Tibial nerve (tissue), 4 donors: ENCODE data around the gene ATXN7L3B. TPM values are rescaled to one million over a fixed set of nuclear protein-coding genes. Genes with fewer than 3 reads are reported as not detected.

Experiments used
- DNase-seq, 2 donors: peaks; one replicate each; pipeline ENCODE4 v3.0.0-alpha.2; 2019; ENCODE audit warnings: low spot score in 2 of 2
- H3K27ac ChIP-seq, 4 donors: fragments of 200-600 bp; sonication (generic) in 3 of 4; one replicate each; pipeline ENCODE4 v1.5.1; 2017 to 2019; ENCODE audit warnings: mild to moderate bottlenecking in 1 of 4
- H3K27me3 ChIP-seq, 2 donors: fragments of 200-600 bp; sonication (generic) in 1 of 2; one replicate each; pipeline versions ENCODE4 v1.5.1 to v1.6.0; 2017 to 2019
- H3K36me3 ChIP-seq, 3 donors: fragments of 200-600 bp; sonication (generic); one replicate each; pipeline ENCODE4 v1.5.1; 2018 to 2019
- H3K4me1 ChIP-seq, 4 donors: fragments of 200-600 bp; sonication (generic) in 3 of 4; one replicate each; pipeline ENCODE4 v1.5.1; 2017 to 2019
- H3K4me3 ChIP-seq, 4 donors: fragments of 200-600 bp; sonication (generic) in 3 of 4; one replicate each; pipeline ENCODE4 v1.5.1; 2017 to 2019; ENCODE audit warnings: mild to moderate bottlenecking in 1 of 4, moderate library complexity in 1 of 4
- H3K9me3 ChIP-seq, 4 donors: fragments of 200-600 bp; sonication (generic) in 3 of 4; one replicate each; pipeline ENCODE4 v1.5.1; 2017 to 2019
- CTCF ChIP-seq, 5 experiments: fragments of 200-600 bp in 3 of 5; fragments of 450-650 bp in 2 of 5; sonication (generic) in 3 of 5; IDR thresholded peaks; one replicate each; pipeline ENCODE4 v1.5.1; 2016 to 2019; ENCODE audit warnings: antibody characterized with exemption in 5 of 5, mild to moderate bottlenecking in 3 of 5, moderate library complexity in 2 of 5
- EP300 ChIP-seq, 2 donors: sonication (generic); formaldehyde crosslinking; IDR thresholded peaks; one replicate each; pipeline ENCODE4 v1.6.1; 2017; ENCODE audit warnings: antibody characterized with exemption in 2 of 2, mild to moderate bottlenecking in 1 of 2
- POLR2A ChIP-seq, 2 donors: fragments of 450-650 bp; IDR thresholded peaks; one replicate each; pipeline ENCODE4 v1.6.1; 2017; ENCODE audit warnings: antibody characterized with exemption in 2 of 2, mild to moderate bottlenecking in 2 of 2, moderate library complexity in 2 of 2
- WGBS, 2 donors: methylation state at CpG; one replicate each; pipeline ENCODE4 v1.1.5; 2018; 5-methylcytosine and 5-hydroxymethylcytosine counted together
- total RNA-seq, 4 donors: library from RNA; depleted of rRNA; stranded (reverse); fragments of >200 nt; gene quantifications; one replicate each; pipeline ENCODE4 v1.1.0, GENCODE V29; 2016

The ATXN7L3B gene
- total RNA-seq, 4 donors from 2014 or later: 15.3 to 22.0 (median 18.5) TPM

- 58 to 61% methylated on average over 4 of the region's 4 CpGs for WGBS, 2 donors
- peak overlapping the region in 1 of 4 donors; percentile 15 for H3K27ac ChIP-seq
- peaks cover 0 to 11% (median 0%) of the 10 kb centered on the region in 4 donors for H3K4me1 ChIP-seq
- no peaks in the 10 kb centered on the region for H3K27me3 ChIP-seq
- no peaks in the 10 kb centered on the region for H3K9me3 ChIP-seq
- H3K4me3 ChIP-seq: no peak overlapping the region
- TF ChIP-seq POLR2A (IDR thresholded peaks at IDR 0.05) (no peak), EP300 (IDR thresholded peaks at IDR 0.05) (no peak), CTCF (IDR thresholded peaks at IDR 0.05) (no peak)
- H3K36me3 ChIP-seq: no peaks in the 10 kb centered on the region
- no peak for DNase-seq
These were observed 48.6 kb downstream of the ATXN7L3B start for GRCh38 chr12:74586251-74586650.
